HG02571 (cell line): ENCODE data around the gene THAP9.
A peak's percentile ranks its signal among the peaks of the same experiment; 100 is the strongest.
"Not testable (repeated sequence)": the region's sequence is repeated elsewhere in the genome, so short reads cannot be mapped to it uniquely, and the experiment has no call there.

ENCODE experiments used
- ATAC-seq: cut with Tn5 transposase; IDR thresholded peaks from one replicate; pipeline ENCODE4 v1.9.1; 2021; ENCODE audit warnings: mild to moderate bottlenecking, moderate library complexity; ENCODE audit not compliant: unreplicated experiment

Gene THAP9

DNA sequence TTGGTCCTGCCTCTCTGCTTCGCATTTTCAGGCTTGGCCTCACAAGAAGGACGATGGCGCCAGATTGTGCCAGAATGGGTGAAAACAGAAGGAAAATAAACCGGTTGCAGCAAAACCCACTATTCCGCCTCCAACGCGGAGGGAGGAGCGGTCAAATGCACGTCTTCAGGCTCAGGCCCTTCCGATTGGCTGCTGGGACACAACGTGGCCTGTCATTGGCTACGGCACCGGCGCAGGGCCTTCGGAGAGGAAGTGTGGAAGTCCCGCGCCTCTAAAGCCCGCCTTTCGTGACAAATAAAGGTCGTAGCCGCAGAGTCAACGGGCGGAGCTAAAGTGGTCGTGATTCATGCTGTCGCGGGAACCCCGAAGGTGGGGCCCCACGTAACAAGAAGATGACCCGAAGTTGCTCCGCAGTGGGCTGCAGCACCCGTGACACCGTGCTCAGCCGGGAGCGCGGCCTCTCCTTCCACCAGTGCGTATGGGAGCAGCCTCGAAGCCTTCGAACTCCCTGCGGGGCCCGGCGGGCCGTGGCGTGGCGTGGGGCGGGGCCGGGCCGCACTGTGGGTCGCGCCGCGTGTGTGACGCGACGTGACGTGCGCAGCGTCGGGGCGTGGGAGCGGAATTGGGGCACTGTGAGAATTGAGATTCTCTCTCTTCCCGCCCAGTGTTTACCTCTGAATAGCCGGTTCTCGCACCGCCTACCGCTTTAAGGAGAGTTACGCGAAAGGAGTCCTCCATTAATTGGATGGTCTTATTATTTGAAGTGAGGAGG, at the start of gene THAP9:
Gene THAP9, plus strand, starts transcription at position 325 of the 772 bp plus-strand sequence. Its CDS starts 68 bp downstream, at position 393.
- ATAC-seq, result peak; percentile 93

- no peak for ATAC-seq
Measured at GRCh38 chr4:82851318-82851717, 49.2 kb upstream of the THAP9 start.

DNA sequence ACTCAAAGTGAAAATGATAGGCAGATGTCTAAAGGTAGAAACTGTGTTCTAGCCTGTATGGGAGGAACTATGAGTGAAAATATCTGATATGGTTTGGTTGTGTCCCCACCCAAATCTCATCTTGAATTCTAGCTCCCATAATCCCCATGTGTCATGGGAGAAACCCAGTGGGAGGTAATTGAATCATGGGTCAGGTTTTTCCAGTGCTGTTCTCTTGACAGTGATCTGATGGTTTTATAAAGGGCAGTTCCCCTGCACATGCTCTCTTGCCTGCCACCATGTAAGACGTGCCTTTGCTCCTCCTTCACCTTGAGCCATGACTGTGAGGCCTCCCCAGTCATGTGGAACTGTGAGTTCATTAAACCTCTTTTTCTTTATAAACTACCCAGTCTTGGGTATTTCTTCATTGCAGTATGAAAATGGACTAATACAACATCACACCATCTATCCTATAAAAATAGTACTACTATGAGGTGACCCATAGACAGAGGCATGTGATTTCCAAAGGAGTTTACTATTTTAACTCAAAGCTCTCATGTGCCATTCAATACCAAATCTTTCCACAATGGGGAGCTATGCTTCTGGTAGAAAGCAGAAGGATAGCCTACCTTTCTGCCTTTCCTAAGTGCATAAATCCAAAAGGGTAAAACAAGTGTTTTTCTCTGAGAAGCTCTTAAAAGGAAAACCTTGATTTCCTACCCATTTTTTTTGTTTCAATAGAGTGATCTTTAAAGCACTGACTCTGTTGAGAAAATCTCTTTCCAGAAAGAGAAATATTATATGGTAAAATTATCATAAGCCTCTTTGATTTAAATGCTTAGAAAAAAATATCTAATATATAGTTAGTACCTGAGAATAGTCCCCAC, 48.4 kb upstream of the THAP9 start:
- ATAC-seq, result no peak

DNA sequence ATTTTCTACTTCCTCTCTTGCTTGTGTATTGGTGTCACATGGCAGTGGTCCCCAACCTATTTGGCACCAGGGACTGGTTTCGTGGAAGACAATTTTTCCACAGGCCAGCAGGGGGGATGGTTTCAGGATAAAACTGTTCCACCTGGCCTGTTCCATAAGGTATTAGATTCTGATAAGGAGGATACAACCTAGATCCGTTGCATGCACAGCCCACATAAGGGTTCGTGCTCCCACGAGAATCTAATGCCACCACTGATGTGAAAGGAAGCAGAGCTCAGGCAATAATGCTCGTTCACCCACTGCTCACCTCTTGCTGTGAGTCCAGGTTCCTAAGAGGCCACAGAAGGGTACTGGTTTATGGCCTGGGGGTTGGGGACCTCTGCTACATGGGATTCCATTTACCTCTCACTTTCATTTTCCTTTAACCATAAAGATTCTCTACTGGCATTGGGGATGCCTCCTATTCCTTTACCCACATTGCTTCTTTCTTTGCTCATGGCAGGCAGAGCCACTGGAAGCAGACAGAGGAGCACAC, 47.7 kb upstream of the THAP9 start:
- ATAC-seq, result no peak

DNA sequence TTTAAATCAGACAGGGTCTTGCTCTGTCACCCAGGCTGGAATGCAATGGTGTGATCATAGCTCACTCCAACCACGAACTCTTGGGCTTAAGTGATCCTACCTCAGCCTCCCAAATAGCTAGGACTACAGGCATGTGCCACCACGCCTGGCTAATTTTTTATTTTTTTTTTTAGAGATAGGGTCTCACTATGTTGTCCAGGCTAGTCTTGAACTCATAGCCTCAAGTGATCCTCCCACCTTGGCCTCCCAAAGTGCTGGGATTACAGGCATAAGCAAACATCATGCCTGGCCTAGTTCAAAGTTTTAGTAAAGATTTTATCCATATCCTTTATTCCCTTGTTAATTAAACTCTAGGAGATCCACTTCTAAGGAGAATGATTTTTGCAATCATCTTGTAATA, 40.0 kb upstream of the THAP9 start:
- not testable (repeated sequence) for ATAC-seq

GRCh38 chr4:82861529-82861928, 39.0 kb upstream of the THAP9 start:
- ATAC-seq, result no peak

DNA sequence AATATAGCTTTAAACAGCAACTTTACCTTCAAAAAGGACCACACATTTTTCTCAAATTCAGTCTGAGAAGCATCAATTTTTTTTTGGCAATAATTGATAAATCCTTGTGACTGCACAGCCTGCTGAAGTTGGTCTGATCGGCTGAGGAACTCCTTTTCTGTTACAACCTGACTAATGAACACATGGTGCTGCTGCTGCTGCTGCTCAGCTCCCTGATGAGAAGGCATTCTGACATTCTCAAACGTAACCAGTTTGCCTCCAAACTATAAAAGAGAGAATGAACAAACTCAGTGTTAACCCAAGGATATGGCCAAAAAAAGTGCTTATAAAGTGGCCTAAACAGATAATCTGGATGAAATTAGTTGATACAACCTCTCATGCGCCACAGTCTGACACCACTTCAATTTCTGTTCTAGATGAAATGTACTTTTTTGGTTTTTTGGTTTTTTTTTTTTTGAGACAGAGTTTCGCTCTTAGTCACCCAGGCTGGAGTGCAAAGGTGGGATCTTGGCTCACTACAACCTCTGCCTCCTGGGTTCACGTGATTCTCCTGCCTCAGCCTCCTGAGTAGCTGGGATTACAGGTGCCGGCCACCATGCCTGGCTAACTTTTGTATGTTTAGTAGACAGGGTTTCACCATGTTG, 36.1 kb upstream of the THAP9 start:
- no peak for ATAC-seq

DNA sequence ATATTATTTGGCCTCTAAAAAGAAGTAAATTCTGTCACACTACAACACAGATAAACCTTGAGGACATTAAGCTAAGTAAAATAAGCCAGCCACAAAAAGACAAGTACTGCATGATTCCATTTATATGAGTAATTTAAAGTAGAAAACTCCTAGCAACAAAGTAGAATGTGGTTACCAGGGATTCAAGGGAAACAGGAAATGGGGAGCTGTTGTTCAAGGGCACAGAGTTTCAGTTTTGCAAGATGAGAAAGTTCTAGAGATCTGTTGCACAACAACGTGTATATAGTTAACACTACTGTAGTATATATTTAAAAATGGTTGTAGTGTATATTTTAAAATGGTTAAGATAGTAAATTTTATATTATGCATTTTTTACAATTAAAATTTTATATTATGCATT, 34.9 kb upstream of the THAP9 start:
- ATAC-seq, result no peak

GRCh38 chr4:82866033-82866432, 34.5 kb upstream of the THAP9 start:
- not testable (repeated sequence) for ATAC-seq

DNA sequence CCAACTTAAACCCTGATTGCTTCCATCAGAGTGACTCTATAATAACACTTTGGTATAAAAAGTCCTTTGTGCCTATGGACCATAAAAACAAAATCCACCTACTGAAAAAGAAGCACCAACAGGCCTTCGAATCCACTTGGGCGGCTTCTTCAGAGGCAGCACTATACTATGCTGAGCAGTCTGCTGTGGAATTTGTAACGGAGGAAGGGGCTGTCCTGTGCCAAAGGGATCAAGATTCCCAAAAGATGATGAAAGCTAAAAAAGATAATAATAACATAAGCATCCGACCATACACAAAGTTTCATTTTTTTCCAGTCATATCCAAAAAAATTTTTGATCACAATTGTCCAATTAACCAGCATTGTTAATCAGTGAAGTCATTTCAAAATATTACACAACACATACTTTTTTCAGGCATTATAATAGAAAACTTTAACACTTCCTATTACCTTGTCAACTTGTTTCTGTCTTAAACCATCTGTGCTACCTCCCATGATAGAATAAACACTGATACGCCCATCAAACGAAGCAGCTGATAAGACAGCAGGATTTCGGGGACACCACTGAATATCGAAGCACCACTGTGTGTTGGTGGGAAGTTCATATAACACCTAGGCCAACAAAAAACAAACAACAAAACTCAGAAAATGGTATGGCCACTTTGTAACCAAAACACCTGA, 33.7 kb upstream of the THAP9 start:
- ATAC-seq, result no peak

GRCh38 chr4:82868572-82868971, 32.0 kb upstream of the THAP9 start:
- ATAC-seq, result no peak

DNA sequence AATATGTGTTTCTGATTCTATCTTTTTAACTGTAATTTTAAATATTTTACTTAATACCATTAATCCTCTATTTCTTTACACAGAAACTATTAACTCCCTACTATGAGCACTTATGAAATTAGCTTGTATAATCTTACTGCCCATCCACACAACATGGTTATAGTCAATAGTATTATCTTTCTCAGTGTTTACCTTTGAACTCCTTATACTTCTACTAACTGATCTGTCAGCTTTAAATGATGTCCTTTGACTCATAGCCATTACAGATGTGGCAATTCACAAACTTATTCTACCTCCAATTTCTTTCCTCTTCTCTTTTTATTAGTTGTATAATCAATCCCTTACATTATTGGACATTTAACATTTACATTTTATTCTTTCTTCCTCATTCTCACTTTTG, 15.1 kb upstream of the THAP9 start:
- ATAC-seq, result no peak

DNA sequence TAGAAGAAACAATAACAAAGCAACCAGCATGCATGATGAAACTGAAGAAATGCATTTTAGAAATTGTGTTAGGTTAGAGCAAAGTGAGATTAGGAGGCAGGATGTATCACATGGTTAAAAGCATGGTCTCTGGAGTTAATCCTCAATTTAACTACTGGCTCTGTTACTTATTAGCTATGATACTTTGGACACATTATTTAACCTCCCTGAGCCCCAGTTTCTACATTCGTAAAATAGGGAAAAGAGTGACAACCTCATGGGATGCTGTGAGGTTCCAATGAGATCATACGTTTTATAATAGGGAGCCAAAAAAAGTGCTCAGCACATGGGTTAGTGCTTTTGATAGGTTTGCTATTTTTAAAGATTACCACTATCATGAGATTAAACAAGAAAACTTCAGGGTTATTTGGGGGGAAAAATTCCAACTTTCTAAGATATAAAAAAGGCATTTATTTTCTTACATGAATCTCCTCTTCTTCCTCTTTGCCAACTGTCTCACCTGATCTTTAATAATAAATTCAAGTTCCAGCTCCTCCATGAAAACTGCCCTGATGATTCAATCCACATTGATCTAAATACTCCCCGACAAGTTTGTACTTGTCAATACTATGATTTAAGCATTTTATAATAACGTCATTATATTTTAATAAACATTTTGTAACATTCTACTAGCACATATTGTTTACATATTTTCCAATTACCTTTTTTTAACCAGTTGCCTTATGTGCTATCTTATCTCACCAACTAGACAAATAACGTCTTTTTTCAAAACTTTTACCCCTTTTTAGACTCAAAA, 14.2 kb upstream of the THAP9 start:
- no peak for ATAC-seq

DNA sequence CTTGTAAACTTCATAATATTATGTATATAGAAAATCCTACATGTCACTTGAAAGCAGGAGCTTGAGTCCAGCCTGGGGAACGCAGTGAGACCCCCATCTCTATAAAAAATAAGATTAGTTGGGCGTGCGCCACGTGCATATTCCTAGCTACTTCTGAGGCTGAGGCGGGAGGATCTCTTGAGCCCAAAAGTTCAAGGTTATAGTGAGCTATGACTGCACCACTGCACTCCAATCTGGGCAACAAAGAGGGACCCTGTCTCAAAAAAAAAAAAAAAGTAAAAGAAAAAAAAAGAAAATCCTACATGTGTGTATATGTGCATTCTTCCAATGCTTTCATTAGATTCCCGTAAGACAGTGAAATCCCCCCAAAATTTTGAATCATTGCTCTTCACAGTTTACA, 11.2 kb upstream of the THAP9 start:
- no peak for ATAC-seq

GRCh38 chr4:82890528-82890900, 10.0 kb upstream of the THAP9 start:
- no peak for ATAC-seq

DNA sequence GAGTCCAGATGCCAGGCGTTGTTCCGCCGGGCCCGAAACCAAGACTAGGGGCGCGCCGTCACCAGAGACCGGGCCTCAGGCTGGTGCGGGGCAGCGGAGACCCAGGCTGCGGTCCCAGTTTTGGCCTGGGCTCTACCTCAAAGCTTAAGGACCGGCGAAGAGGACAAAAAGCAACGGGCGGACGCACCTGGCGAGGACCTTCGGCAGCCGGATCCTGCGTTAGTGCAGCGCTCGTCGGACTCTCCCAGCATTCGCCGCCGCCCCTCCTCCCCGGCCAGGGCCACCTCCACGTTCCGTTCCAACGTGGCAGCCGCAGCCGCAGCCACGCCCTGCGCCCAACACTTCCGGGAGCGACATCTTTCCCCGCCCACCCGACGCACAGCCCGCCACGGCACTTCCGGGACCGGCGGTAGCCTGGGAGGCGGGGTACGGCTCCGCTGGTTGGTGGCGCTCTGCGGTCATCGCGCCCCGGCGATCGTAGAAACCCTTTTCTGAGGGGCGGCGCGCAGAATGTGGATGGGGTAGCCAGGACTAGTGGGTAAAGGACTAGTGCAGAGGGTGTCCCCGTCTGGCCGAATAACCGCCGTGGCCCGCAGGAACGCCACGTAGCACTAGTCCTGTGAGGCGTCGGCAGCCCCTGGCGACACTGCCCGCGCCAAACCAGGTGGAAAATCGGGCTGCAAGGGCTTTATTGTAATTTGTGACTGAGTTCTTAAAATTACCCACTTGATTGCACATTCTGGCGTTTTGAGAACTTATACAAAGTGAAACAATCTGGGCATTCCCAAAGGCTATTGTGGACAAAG, 9.4 kb upstream of the THAP9 start, which contains the start of gene SEC31A:
Gene SEC31A, minus strand, starts transcription at position 253 of the 806 bp plus-strand sequence. CDS start 9,217 bp downstream, outside the sequence.
- ATAC-seq, result peak; percentile 90

DNA sequence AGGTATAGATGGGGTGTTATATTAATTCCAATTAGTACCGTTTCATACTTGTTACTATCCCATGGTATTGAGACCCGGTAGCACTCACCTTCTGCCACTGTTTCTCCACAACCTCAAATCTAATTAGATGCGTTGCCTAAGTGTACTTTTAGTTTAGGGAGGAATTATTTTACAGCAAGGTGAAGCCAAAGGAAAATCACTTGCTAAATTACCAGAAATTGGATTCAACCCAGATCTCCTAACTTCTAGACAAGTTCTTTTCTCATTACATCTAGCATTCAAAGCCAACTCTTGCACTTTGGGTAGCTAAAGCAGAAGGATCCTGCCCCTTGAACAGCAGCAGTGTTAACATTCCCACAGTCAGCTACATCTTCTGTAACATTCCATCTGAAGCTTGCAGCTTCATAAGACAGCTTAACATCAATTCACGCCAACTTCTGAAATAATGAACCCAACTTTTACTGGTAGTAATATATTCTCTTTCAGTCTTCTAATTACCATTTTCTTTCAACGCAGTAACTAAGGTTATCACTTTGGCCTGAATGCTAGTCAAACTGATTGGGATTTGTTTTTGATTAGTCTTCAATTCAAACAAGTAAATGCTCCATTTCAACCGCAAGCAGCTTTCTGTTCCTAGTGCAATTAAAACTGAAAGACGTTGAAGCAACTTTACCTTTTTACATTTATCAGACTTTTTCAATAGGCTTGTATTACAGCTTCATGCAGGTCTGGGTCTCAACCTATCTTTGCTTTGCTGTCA, 8.6 kb upstream of the THAP9 start:
- no peak for ATAC-seq

- no peak for ATAC-seq
Measured at GRCh38 chr4:82892467-82892802, 8.1 kb upstream of the THAP9 start.
